Measurements from ENCODE around the gene IL15.
"Not testable (repeated sequence)": the region's sequence is repeated elsewhere in the genome, so short reads cannot be mapped to it uniquely, and the experiment has no call there.

Gene IL15

GRCh38 chr4:141636082-141636770, at the start of gene IL15:
Gene IL15 (plus strand): TSS chr4:141636583. CDS start chr4:141719465, 82,882 bp downstream.
- peak; percentile 87 for DNase-seq

DNA sequence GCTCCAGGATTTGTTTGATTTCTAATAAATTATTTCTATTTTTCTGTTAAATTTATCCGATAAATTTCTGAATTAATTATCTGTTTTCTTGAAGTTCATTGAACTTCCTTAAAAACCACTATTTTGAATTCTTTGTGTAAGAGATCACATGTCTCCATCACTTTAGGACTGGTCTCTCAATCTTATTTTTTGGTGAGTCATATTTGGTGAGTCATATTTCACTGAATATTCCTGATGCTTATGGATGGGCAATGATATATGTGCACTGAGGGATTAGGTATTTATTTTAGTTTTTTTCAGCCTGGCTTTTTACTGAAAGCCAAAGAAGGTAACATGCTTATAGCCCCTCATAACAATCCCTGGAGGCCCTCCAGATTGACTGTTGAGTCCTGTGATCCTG, 48.5 kb upstream of the IL15 start:
- peak; percentile 25 for DNase-seq

GRCh38 chr4:141595531-141595930, 40.9 kb upstream of the IL15 start:
- no peak for DNase-seq

DNA sequence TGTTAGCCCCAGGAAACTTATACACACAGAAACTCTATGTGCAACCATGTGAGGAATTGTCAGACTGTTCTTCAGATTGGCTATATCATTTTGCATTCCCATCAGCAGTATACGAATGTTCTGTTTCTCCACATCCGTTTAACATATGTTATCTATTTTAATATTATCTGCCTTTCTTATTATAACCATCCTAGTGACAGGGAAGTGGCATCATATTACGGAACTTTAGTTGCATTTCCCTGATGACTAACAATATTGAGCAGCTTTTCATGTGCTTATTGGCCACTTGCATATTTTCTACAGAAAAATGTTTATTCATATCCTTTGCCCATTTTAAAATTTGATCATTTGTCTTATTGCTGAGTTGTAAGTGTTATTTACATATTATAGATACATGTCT, 36.5 kb upstream of the IL15 start:
- no peak for DNase-seq

GRCh38 chr4:141604683-141605082, 31.7 kb upstream of the IL15 start:
- not testable (repeated sequence) for DNase-seq

DNA sequence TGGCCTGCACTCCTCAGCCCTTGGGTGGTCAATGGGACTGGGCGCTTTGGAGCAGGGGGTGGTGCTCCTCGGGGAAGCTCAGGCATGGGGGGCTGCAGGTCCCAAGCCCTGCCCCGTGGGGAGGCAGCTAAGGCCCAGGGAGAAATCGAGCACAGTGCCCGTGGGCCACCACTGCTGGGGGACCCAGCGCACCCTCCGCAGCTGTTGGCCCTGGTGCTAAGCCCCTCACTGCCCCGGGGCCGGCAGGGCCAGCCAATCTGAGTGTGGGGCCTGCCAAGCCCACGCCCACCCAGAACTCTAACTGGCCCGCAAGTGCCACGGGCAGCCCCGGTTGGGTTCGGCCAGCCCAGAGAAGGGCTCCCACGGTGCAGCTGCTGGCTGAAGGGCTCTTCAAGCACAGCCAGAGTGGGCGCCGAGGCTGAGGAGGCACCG, 30.9 kb upstream of the IL15 start:
- no peak for DNase-seq

- no peak for DNase-seq
Measured at GRCh38 chr4:141609243-141609642, 27.1 kb upstream of the IL15 start.

DNA sequence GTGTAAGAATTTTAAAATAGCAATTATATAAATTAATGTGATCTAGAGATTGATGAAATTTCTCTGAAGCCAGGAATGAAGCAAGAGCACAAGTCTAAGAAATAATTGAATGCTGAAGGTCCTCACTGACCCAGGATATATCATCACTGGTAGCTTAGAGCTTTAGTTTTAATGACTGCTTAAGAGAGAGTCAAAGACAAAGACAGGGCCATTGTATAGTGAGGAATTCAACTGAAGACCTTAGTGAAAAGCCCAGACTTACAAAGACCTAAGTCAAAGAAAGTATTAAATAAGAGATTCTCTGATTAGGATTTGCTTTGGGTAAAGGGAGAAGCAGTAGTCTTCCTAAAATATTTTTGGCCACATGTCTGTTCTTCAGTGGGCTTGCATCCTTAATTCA, 26.0 kb upstream of the IL15 start:
- DNase-seq: no peak

- DNase-seq: no peak
Measured at GRCh38 chr4:141614878-141615586, 21.4 kb upstream of the IL15 start.

DNA sequence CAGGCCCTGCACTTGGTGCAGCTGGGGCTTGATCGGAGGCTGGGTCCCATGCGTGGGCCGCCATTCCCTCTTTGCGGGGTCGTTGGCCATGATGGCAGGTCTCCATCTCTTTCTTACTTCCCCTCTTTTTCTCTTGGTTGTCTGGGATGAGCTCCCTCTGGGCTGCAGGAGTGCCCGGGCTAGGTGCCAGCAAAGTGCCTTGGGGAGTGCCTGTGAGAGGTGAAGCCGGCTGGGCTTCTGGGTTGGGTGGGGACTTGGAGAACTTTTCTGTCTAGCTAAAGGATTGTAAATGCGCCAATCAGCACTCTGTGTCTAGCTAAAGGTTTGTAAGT, 20.8 kb upstream of the IL15 start:
- not testable (repeated sequence) for DNase-seq

GRCh38 chr4:141620715-141621114, 15.7 kb upstream of the IL15 start:
- DNase-seq: no peak

DNA sequence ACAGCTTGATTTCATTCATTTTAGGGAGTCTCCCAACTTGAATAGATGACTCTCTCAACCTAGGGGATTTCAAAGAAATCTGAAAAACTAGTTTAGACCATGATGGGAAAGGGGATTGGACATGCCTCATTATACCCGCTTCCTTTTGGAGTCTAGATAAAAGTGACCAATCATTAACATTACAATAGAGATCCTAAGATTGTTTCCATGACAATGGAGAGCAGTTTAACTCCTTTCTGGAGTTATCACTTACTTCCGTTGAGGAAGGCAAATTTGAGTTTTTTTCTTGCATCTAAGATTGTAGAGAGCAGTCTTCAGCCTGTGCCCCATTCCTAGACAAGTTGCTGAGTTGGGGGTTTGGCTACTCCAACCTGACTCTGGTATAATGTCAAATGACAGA, 11.4 kb upstream of the IL15 start:
- no peak for DNase-seq

DNA sequence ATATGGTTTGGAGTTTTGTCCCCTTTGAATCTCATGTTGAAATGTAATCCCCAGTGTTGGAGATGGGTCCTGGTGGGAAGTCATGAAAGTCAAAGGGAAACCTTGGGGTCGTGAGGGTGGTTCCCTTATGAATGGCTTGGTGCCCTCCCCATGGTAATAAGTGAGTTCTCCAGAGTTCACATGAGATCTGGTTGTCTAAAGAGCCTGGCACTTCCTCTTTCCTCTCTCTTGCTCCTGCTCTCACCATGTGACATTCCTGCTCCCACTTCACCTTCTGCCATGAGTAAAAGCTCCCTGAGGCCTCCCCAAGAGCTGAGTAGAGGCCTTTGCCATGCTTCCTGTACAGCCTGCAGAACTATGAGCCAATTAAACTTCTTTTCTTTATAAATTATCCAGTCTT, 5.5 kb upstream of the IL15 start:
- peak; percentile 58 for DNase-seq

- no peak for DNase-seq
Measured at GRCh38 chr4:141635736-141636081, 674 bp upstream of the IL15 start.

GRCh38 chr4:141636771-141637460, 533 bp downstream of the IL15 start:
- peak; percentile 83 for DNase-seq

- peak; percentile 67 for DNase-seq
Measured at GRCh38 chr4:141637565-141637964, 1.2 kb downstream of the IL15 start.

DNA sequence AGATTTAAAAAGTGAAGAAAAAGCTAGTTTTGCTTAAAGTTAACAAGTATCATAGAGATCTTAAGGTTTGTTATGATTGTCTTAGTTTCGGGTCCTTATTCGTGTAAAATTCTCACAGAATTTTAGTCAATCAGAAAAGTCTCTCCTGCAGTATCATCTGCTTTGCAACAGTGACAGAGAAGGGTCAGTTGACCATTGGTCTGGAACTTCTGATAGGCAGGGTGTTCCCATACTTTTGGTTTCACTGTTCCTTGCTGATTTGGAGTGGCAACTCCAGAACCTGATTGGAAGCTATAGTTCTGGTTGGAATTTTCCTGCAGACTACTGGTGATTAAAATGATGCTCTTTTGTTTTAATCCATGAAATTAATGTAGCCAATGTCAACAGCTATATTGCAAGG, 1.8 kb downstream of the IL15 start:
- DNase-seq: peak; percentile 65

DNA sequence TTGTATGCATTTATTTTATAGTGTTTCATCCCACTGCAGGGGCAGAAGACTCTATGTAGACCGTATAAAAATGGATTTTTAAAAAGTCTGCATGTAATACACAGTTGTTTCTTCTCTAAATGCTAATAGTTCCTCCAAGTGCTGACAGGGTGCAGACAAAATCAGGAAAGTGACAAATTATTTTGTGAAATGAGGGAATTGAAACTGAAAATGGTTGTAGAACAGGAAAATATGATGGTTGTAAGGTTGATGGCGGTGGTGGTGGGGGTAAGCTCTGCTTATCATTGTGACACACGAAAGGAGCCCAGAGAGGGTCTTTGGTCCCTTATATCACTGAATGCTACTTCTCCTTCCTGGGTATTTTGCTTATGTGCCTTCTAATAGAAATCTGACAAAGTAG, 4.3 kb downstream of the IL15 start:
- no peak for DNase-seq

DNA sequence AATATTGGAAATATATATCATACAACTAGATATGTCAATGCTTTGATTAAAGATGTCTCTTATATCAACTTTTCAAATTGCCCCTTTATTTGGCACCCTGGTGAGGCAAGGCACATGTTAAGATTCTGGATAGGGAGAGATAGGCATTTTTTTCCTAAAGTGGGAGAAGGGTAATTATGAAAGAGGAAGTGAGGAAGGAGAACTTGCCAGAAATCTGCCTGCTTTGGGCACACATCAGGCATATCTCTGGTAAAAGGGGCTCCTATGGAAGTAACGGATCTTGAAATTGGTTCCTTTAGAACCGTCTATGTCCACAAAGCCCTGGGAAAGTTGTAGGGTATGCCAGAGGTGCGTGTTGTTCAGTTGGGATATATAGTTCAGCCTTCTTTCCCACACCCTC, 5.7 kb downstream of the IL15 start:
- no peak for DNase-seq

DNA sequence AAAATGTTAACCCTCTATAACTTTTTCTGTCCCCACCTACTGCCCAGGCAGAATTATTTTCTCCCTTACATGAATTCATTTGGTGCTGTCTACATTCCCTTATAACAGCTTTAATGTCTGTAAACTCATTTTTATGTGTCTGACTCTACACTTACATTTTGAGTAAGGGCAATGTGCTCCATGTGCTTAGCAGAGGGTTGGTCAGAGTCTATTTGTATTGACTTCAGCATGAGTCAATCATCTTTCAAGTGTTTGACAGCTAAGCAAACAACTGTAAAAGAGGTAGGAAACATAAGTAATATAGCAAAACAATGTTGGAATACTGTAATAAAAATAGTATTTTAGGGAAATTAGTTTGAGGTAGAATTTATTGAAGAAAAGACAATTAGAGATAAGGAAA, 6.3 kb downstream of the IL15 start:
- DNase-seq: no peak

- peak; percentile 58 for DNase-seq
Measured at GRCh38 chr4:141643557-141643956, 7.2 kb downstream of the IL15 start.

DNA sequence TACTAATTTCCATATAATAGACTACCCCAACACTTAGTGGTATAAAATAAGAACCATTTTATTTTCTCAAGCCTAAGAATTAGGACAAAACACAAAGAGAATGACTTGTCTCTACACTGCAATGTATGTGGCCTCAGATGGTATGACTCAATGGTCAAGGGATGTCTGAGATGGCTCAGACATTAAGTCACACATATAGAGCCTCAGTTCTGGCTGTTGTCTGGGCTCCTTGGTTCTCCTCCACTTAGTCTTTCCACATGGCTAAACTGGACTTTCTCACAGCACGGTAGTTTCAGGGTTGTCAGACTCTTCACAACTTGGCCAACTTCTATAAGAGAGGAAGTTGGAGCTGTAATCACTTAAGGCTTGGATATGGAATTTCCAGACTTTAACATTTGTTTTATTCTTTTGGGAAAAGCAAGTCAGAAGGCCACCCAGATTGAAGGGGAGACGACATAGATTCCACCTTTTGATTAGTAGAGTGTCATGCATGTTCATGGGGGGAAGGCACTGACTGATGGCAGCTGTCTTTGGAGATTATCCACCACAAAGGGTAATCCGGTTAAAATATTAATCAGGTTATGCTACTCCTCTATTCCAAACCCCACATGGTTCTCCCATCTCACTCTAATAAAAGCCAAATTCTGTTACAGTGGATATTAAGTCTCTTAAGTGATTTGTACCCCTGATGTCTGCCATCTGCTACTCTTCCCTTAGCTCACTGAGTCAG, 9.4 kb downstream of the IL15 start:
- DNase-seq: no peak

DNA sequence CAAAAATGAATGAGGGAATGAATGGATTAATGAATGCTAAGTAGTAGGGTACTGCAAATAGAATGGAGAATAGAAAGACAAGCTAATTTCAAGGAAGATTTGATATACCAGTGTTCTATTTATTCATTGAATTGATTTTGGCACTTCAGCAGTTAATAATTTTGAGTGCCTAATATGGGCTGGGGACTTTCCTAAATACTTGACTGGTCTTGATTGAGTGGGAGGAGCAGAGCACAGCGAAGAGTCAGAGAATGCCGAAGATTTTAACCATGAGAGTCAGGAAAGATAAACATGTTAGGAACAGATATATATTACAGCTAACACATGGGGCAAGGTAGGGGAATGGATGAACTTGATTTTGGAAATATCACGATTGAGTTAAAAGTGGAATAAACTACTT, 10.6 kb downstream of the IL15 start:
- no peak for DNase-seq

DNA sequence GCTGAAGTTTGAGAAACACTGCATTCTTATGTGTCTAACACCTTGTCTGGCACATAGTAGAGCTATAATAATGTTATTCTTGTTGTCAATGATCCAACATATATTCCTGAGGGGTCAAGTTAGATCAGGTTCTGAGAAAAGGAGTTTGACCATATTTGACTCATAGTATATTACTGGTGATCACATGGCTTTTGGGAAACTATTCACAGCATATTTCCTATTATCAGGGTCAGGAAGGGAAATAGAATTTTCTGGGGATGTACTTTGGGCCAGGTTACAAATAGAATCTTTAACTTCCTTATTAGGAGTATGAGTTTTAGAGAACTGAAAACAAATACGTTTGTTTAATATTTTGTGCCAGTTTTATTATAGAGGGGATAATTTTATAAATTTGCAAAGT, 11.6 kb downstream of the IL15 start:
- no peak for DNase-seq
